WTC11 (cell line): ENCODE data around the gene DAD1. TPM values are rescaled to one million over a fixed set of nuclear protein-coding genes. Genes with fewer than 3 reads are reported as not detected.

ENCODE experiments used
- ATAC-seq: fragments of 200-7000 bp; cut with Tn5 transposase; 2 replicates; pipeline ENCODE4 v1.10.0; 2021; ENCODE audit warnings: mild to moderate bottlenecking, moderate library complexity
- CTCF ChIA-PET: fragments of 300-600 bp; sonication (Branson Sonifier 250); formaldehyde crosslinking; loops from one replicate; lab custom pipeline; 2021; ENCODE audit warnings: antibody characterized with exemption; lab: Charles Lee
- POLR2A ChIA-PET: fragments of 350-600 bp; sonication (Branson Sonifier 250); formaldehyde crosslinking; loops from one replicate; lab custom pipeline; 2021; ENCODE audit warnings: antibody characterized with exemption; lab: Charles Lee
- DNase-seq: peaks from one replicate; pipeline ENCODE4 v3.0.0; 2021; ENCODE audit warnings: low spot score
- H3K27ac Mint-ChIP-seq: 2 replicates; pipeline ENCODE4 v1.8.0; 2021; ENCODE audit warnings: mixed read lengths
- H3K27me3 Mint-ChIP-seq: 2 replicates; pipeline ENCODE4 v1.8.0; 2021; ENCODE audit warnings: low read depth, mild to moderate bottlenecking, moderate library complexity, mixed read lengths
- H3K36me3 Mint-ChIP-seq: 2 replicates; pipeline ENCODE4 v1.8.0; 2021; ENCODE audit warnings: mixed read lengths
- H3K4me1 Mint-ChIP-seq: 2 replicates; pipeline ENCODE4 v1.8.0; 2022; ENCODE audit warnings: mixed read lengths
- H3K4me3 Mint-ChIP-seq: 2 replicates; pipeline ENCODE4 v1.8.0; 2021; ENCODE audit warnings: mild to moderate bottlenecking, moderate library complexity, mixed read lengths
- H3K9me3 Mint-ChIP-seq: 2 replicates; pipeline ENCODE4 v1.8.0; 2021; ENCODE audit warnings: mixed read lengths
- ATF1 ChIP-seq: sonication (generic); formaldehyde crosslinking; IDR thresholded peaks from 2 replicates; pipeline ENCODE4 v1.8.1; 2023; ENCODE audit warnings: mild to moderate bottlenecking, moderate library complexity, missing genetic modification reagents
- E2F1 ChIP-seq: sonication (generic); formaldehyde crosslinking; IDR thresholded peaks from 2 replicates; pipeline ENCODE4 v1.8.0; 2022; ENCODE audit warnings: mild to moderate bottlenecking, missing genetic modification reagents
- E2F4 ChIP-seq: sonication (generic); formaldehyde crosslinking; IDR thresholded peaks from 2 replicates; pipeline ENCODE4 v1.8.1; 2022; ENCODE audit warnings: low read depth, mild to moderate bottlenecking, moderate library complexity, missing genetic modification reagents, borderline replicate concordance
- ETV6 ChIP-seq: sonication (generic); formaldehyde crosslinking; IDR thresholded peaks from 2 replicates; pipeline ENCODE4 v1.8.1; 2022; ENCODE audit warnings: mild to moderate bottlenecking, missing genetic modification reagents
- FOXK1 ChIP-seq: sonication (generic); formaldehyde crosslinking; IDR thresholded peaks from 2 replicates; pipeline ENCODE4 v1.8.0; 2022; ENCODE audit warnings: mild to moderate bottlenecking, moderate library complexity, missing genetic modification reagents
- GRHL2 ChIP-seq: fragments of 250-450 bp; sonication (Bioruptor Pico); IDR thresholded peaks from 2 replicates; pipeline ENCODE4 v1.8.0; 2022; ENCODE audit warnings: mild to moderate bottlenecking, moderate library complexity; ENCODE audit not compliant: insufficient replicate concordance, severe bottlenecking
- GTF2I ChIP-seq: fragments of 250-450 bp; sonication (Bioruptor Pico); conservative IDR thresholded peaks from 2 replicates; pipeline ENCODE4 v1.4.0; 2021; ENCODE audit warnings: mild to moderate bottlenecking
- HMGXB4 ChIP-seq: sonication (generic); formaldehyde crosslinking; IDR thresholded peaks from 2 replicates; pipeline ENCODE4 v1.8.1; 2023; ENCODE audit warnings: mild to moderate bottlenecking, moderate library complexity, missing genetic modification reagents
- JAZF1 ChIP-seq: fragments of 250-450 bp; sonication (Bioruptor Pico); IDR thresholded peaks from 2 replicates; pipeline ENCODE4 v1.9.0; 2021; ENCODE audit warnings: moderate library complexity, mild to moderate bottlenecking, inconsistent platforms
- NFYB ChIP-seq: sonication (generic); formaldehyde crosslinking; conservative IDR thresholded peaks from 2 replicates; pipeline ENCODE4 v1.8.0; 2022; ENCODE audit warnings: low read depth, missing genetic modification reagents
- STAT6 ChIP-seq: sonication (generic); formaldehyde crosslinking; conservative IDR thresholded peaks from 2 replicates; pipeline ENCODE4 v1.8.1; 2023; ENCODE audit warnings: mild to moderate bottlenecking, low read depth, missing genetic modification reagents, moderate library complexity
- ZNF121 ChIP-seq: sonication (generic); formaldehyde crosslinking; IDR thresholded peaks from 2 replicates; pipeline ENCODE4 v1.8.0; 2023; ENCODE audit warnings: missing genetic modification reagents
- ZNF219 ChIP-seq: sonication (generic); formaldehyde crosslinking; IDR thresholded peaks from 2 replicates; pipeline ENCODE4 v1.8.0; 2023; ENCODE audit warnings: missing genetic modification reagents, mild to moderate bottlenecking, borderline replicate concordance
- ZNF281 ChIP-seq: sonication (generic); formaldehyde crosslinking; IDR thresholded peaks from 2 replicates; pipeline ENCODE4 v1.8.0; 2023; ENCODE audit warnings: mild to moderate bottlenecking, missing genetic modification reagents
- ZNF396 ChIP-seq: fragments of 250-450 bp; sonication (Bioruptor Pico); IDR thresholded peaks from 2 replicates; pipeline ENCODE4 v1.8.0; 2021; ENCODE audit warnings: mild to moderate bottlenecking, moderate library complexity, borderline replicate concordance
- ZNF416 ChIP-seq: fragments of 250-450 bp; sonication (Bioruptor Pico); IDR thresholded peaks from 2 replicates; pipeline ENCODE4 v1.9.0; 2021; ENCODE audit warnings: mild to moderate bottlenecking, inconsistent platforms
- ZNF423 ChIP-seq: fragments of 250-450 bp; sonication (Bioruptor Pico); IDR thresholded peaks from 2 replicates; pipeline ENCODE4 v2.1.2; 2022; ENCODE audit warnings: mild to moderate bottlenecking, moderate library complexity
- total RNA-seq: library from RNA; stranded (reverse); gene quantifications from 3 replicates; pipeline ENCODE4 v1.2.3, GENCODE V29; 2021
- TF ChIP-seq, protein P1 (sequence below): sonication (generic); formaldehyde crosslinking; IDR thresholded peaks from 2 replicates; pipeline ENCODE4 v1.8.1; 2023; ENCODE audit warnings: mild to moderate bottlenecking, missing genetic modification reagents
- TF ChIP-seq, protein P2 (sequence below): fragments of 250-450 bp; sonication (Bioruptor Pico); IDR thresholded peaks from 2 replicates; pipeline ENCODE4 v2.1.2; 2022; ENCODE audit warnings: mild to moderate bottlenecking, moderate library complexity
- TF ChIP-seq, protein P3 (sequence below): sonication (generic); formaldehyde crosslinking; IDR thresholded peaks from 2 replicates; pipeline ENCODE4 v1.8.0; 2022; ENCODE audit warnings: mild to moderate bottlenecking, missing genetic modification reagents

DAD1 gene
- total RNA-seq, 1 experiment from 2014 or later: 125 TPM

GRCh38 chr14:22579236-22579635, 9.8 kb downstream of the DAD1 start:
- no peak for ATAC-seq
- Mint-ChIP-seq H3K36me3 (peaks cover 8% of the 10 kb centered on the region), H3K27me3 (no peaks in the 10 kb centered on the region; the same call in 1 of the 2 replicates)
- no peak for DNase-seq
- TF ChIP-seq GTF2I (no peak), HMGXB4 (CRISPR knock-in tag) (no peak), ATF1 (no peak), ZNF396 (CRISPR knock-in tag) (no peak), E2F4 (CRISPR knock-in tag) (no peak), FOXK1 (CRISPR knock-in tag) (no peak), STAT6 (CRISPR knock-in tag) (no peak), E2F1 (no peak)
- TF ChIP-seq, protein P1, sequence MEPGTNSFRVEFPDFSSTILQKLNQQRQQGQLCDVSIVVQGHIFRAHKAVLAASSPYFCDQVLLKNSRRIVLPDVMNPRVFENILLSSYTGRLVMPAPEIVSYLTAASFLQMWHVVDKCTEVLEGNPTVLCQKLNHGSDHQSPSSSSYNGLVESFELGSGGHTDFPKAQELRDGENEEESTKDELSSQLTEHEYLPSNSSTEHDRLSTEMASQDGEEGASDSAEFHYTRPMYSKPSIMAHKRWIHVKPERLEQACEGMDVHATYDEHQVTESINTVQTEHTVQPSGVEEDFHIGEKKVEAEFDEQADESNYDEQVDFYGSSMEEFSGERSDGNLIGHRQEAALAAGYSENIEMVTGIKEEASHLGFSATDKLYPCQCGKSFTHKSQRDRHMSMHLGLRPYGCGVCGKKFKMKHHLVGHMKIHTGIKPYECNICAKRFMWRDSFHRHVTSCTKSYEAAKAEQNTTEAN (CRISPR knock-in tag): no peak
- TF ChIP-seq, all 79 proteins: peak for 0
- CTCF ChIA-PET: interaction anchor here (1.4 kb wide), 1 partner anchor 9 kb away, joined by 8 read pairs; no protein-coding TSS in a partner anchor
- Mint-ChIP-seq H3K9me3 (no peaks in the 10 kb centered on the region), H3K27ac (no peak overlapping the region), H3K4me3 (no peak overlapping the region), H3K4me1 (no peaks in the 10 kb centered on the region)
- POLR2A ChIA-PET: interaction anchor here (0.9 kb wide), 1 partner anchor 8 kb away, joined by 6 read pairs; no protein-coding TSS in a partner anchor

- no peak for ATAC-seq
- DNase-seq: no peak
- CTCF ChIA-PET: no interaction called here
- no peak for TF ChIP-seq GTF2I
- TF ChIP-seq ZNF416: no peak
- TF ChIP-seq GRHL2 (CRISPR knock-in tag): no peak
- no peak for TF ChIP-seq ZNF219 (CRISPR knock-in tag)
- TF ChIP-seq ETV6 (CRISPR knock-in tag): no peak
- TF ChIP-seq ZNF281 (CRISPR knock-in tag): no peak
- no peak for TF ChIP-seq ZNF121
- TF ChIP-seq JAZF1: no peak
- TF ChIP-seq, protein P2, sequence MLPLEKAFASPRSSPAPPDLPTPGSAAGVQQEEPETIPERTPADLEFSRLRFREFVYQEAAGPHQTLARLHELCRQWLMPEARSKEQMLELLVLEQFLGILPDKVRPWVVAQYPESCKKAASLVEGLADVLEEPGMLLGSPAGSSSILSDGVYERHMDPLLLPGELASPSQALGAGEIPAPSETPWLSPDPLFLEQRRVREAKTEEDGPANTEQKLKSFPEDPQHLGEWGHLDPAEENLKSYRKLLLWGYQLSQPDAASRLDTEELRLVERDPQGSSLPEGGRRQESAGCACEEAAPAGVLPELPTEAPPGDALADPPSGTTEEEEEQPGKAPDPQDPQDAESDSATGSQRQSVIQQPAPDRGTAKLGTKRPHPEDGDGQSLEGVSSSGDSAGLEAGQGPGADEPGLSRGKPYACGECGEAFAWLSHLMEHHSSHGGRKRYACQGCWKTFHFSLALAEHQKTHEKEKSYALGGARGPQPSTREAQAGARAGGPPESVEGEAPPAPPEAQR: no peak
- TF ChIP-seq ZNF423 (CRISPR knock-in tag): no peak
- TF ChIP-seq, protein P3, sequence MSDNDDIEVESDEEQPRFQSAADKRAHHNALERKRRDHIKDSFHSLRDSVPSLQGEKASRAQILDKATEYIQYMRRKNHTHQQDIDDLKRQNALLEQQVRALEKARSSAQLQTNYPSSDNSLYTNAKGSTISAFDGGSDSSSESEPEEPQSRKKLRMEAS (CRISPR knock-in tag): no peak
- TF ChIP-seq ZNF396 (CRISPR knock-in tag): no peak
- TF ChIP-seq NFYB (CRISPR knock-in tag): no peak
- no peaks in the 10 kb centered on the region for H3K9me3 Mint-ChIP-seq
- no peaks in the 10 kb centered on the region for H3K4me1 Mint-ChIP-seq
- no peak overlapping the region for H3K4me3 Mint-ChIP-seq
- POLR2A ChIA-PET: no interaction called here
- peak overlapping the region; percentile 8; the same call in 1 of the 2 replicates for H3K27ac Mint-ChIP-seq
- H3K27me3 Mint-ChIP-seq: no peaks in the 10 kb centered on the region; the same call in 1 of the 2 replicates
- peaks cover 24% of the 10 kb centered on the region for H3K36me3 Mint-ChIP-seq
These were observed 11.6 kb downstream of the DAD1 start for GRCh38 chr14:22577334-22577908.
